Measurements from ENCODE around the gene SRGAP1. TPM values are rescaled to one million over a fixed set of nuclear protein-coding genes. Genes with fewer than 3 reads are reported as not detected.

Gene SRGAP1
- total RNA-seq, 1 experiment from 2014 or later: 26.8 TPM

DNA sequence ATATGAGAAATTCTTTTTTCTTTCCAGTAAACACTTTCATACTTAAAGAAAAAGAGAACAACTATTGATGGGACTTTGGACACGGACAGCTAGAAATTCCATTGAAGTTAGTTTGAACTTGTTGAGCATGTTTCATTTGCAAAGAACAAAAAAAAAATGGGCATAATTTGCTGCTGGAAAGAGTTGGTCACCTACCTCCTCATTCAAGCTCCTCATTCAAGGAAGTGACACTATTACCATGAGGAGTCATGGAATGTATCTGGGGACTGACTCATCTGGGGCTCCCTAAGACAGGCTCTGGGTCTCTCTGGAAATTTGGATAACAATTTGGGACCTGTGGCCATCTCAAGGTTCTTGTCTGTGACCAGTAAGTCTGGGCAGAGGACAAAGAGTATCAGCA is 327.2 kb downstream of the SRGAP1 start:
- ATAC-seq: no peak
- CTCF ChIA-PET: no interaction called here

DNA sequence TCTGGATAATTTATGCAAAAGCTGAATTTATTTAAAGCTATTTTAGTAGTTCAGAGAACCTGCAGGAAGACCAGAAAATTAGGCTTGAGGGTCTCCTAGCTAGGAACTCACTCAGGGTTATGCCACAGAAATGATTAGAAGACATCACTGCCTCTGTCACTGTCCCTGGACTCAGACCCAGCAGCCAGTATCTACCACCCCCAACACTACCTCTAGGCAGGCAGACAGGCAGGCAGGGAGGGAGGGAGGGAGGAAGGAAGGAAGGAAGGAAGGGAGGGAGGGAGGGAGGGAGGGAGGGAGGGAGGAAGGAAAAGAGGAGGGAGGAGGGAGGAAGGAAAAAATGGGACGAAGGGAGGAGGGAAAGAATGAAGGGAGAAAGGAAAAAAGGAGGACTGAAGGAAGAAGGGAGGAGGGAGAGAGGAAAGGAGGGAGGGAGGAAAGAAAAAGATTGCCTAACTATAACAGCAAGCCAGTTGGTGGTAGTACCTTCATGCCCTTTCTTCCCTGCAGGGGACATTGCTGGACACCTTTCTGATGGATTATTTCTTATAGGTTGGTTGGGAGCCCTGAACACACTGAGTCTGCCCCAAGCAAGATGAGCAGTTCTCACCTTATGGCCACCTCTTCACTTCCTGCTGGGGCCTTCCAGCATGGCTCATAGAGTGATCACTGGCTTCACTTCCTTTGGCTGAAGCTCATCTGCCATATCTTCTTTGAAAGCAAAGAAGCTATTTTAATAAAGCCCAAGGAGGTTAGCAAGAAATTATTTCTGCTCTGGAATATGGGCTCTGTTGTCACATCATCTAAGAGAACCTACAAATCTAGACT is 327.9 kb downstream of the SRGAP1 start:
- no peaks in the 10 kb centered on the region for H3K4me1 ChIP-seq (ENCODE audit: control insufficient read depth, insufficient read depth, low read length)
- no peak overlapping the region for H3K27ac ChIP-seq (ENCODE audit: low read length)
- POLR2A ChIA-PET: interaction anchor here (0.6 kb wide), 1 partner anchor 75 kb away, joined by 6 read pairs; no protein-coding TSS in a partner anchor
- no peaks in the 10 kb centered on the region for H3K9me3 ChIP-seq (ENCODE audit: control insufficient read depth, insufficient read depth, low read depth, low read length)
- no TSS peak for BruUV-seq (replicated peaks)
- H3K4me3 ChIP-seq (ENCODE audit: low read depth in 2 of 2, low read length in 2 of 2): no peak overlapping the region
- intact Hi-C loops (cut with micrococcal nuclease; ENCODE audit: unreplicated experiment) (no loop called here), in situ Hi-C loops (cut with HindIII; ENCODE audit: low pct_unique_long_range_greater_than_20kb, low sequenced_read_pairs) (no loop called here)
- DNase-seq (ENCODE audit: low read depth, low spot score): no peak
- ATAC-seq: no peak
- TF ChIP-seq POLR2AphosphoS5 (IDR thresholded peaks at IDR 0.05; ENCODE audit: low read depth, low read length) (no peak), TCF7L2 (IDR thresholded peaks at IDR 0.05; ENCODE audit: low read depth, low read length) (no peak), SIN3A (IDR thresholded peaks at IDR 0.05; ENCODE audit: borderline replicate concordance, insufficient read depth, low read depth, low read length) (no peak), REST (IDR thresholded peaks at IDR 0.05; ENCODE audit: insufficient read depth in 1 of 2, low read depth in 2 of 2, low read length in 1 of 2) (no peak)
- TF ChIP-seq, protein P1, sequence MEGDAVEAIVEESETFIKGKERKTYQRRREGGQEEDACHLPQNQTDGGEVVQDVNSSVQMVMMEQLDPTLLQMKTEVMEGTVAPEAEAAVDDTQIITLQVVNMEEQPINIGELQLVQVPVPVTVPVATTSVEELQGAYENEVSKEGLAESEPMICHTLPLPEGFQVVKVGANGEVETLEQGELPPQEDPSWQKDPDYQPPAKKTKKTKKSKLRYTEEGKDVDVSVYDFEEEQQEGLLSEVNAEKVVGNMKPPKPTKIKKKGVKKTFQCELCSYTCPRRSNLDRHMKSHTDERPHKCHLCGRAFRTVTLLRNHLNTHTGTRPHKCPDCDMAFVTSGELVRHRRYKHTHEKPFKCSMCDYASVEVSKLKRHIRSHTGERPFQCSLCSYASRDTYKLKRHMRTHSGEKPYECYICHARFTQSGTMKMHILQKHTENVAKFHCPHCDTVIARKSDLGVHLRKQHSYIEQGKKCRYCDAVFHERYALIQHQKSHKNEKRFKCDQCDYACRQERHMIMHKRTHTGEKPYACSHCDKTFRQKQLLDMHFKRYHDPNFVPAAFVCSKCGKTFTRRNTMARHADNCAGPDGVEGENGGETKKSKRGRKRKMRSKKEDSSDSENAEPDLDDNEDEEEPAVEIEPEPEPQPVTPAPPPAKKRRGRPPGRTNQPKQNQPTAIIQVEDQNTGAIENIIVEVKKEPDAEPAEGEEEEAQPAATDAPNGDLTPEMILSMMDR (IDR thresholded peaks at IDR 0.05): no peak
- H3K27me3 ChIP-seq (ENCODE audit: control insufficient read depth, insufficient read depth, low read length): no peaks in the 10 kb centered on the region
- CTCF ChIA-PET: no interaction called here
- no peaks in the 10 kb centered on the region for H3K36me3 ChIP-seq (ENCODE audit: control insufficient read depth, insufficient read depth, low read length)

More for the DNA sequence above, 327.2 kb downstream of the SRGAP1 start:
- in situ Hi-C loops (cut with HindIII; ENCODE audit: low pct_unique_long_range_greater_than_20kb, low sequenced_read_pairs): no loop called here
- intact Hi-C loops (cut with micrococcal nuclease; ENCODE audit: unreplicated experiment): no loop called here
- Histone ChIP-seq H3K36me3 (ENCODE audit: control insufficient read depth, insufficient read depth, low read length) (no peaks in the 10 kb centered on the region), H3K27ac (ENCODE audit: low read length) (no peak overlapping the region), H3K4me3 (ENCODE audit: low read depth in 2 of 2, low read length in 2 of 2) (no peak overlapping the region), H3K9me3 (ENCODE audit: control insufficient read depth, insufficient read depth, low read depth, low read length) (no peaks in the 10 kb centered on the region), H3K27me3 (ENCODE audit: control insufficient read depth, insufficient read depth, low read length) (no peaks in the 10 kb centered on the region), H3K4me1 (ENCODE audit: control insufficient read depth, insufficient read depth, low read length) (no peaks in the 10 kb centered on the region)
- no TSS peak for BruUV-seq (replicated peaks)
- POLR2A ChIA-PET: interaction anchor here (0.6 kb wide), 1 partner anchor 74 kb away, joined by 6 read pairs; no protein-coding TSS in a partner anchor
- no peak for TF ChIP-seq POLR2AphosphoS5 (IDR thresholded peaks at IDR 0.05; ENCODE audit: low read depth, low read length)
- TF ChIP-seq SIN3A (IDR thresholded peaks at IDR 0.05; ENCODE audit: borderline replicate concordance, insufficient read depth, low read depth, low read length): no peak
- no peak for TF ChIP-seq TCF7L2 (IDR thresholded peaks at IDR 0.05; ENCODE audit: low read depth, low read length)
- TF ChIP-seq, protein P1 (IDR thresholded peaks at IDR 0.05): no peak
- TF ChIP-seq REST (IDR thresholded peaks at IDR 0.05; ENCODE audit: insufficient read depth in 1 of 2, low read depth in 2 of 2, low read length in 1 of 2): no peak
- no peak for DNase-seq (ENCODE audit: low read depth, low spot score)
